Smooth muscle cell (in vitro differentiated cells): ENCODE data around the gene ARID5B. TPM values are rescaled to one million over a fixed set of nuclear protein-coding genes. Genes with fewer than 3 reads are reported as not detected.

Experiments used
- DNase-seq: peaks from one replicate; lab custom pipeline; 2025; ENCODE audit not compliant: unreplicated experiment; lab: John Stamatoyannopoulos, UW
- H2AFZ ChIP-seq: fragments of 200-600 bp; sonication (generic); 2 replicates; pipeline ENCODE4 v1.6.0; 2016; ENCODE audit warnings: antibody characterized with exemption, low read depth, mild to moderate bottlenecking
- H3F3A ChIP-seq: fragments of 200-600 bp; sonication (generic); 2 replicates; pipeline ENCODE4 v1.6.0; 2017; ENCODE audit warnings: antibody characterized with exemption, low read depth
- H3K27ac ChIP-seq: fragments of 200-600 bp; sonication (generic); 2 replicates; pipeline ENCODE4 v1.5.1; 2016; ENCODE audit warnings: low read depth, mild to moderate bottlenecking
- H3K27me3 ChIP-seq: fragments of 200-600 bp; sonication (generic); 2 replicates; pipeline ENCODE4 v1.6.1; 2016; ENCODE audit warnings: low read depth, mild to moderate bottlenecking
- H3K36me3 ChIP-seq: fragments of 200-600 bp; sonication (generic); 2 replicates; pipeline ENCODE4 v1.5.1; 2016; ENCODE audit warnings: low read depth
- H3K4me1 ChIP-seq: fragments of 200-600 bp; sonication (generic); 2 replicates; pipeline ENCODE4 v1.5.1; 2016; ENCODE audit warnings: low read depth
- H3K4me2 ChIP-seq: fragments of 200-600 bp; sonication (generic); 2 replicates; pipeline ENCODE4 v1.6.0; 2016; ENCODE audit warnings: mild to moderate bottlenecking
- H3K4me3 ChIP-seq: fragments of 200-600 bp; sonication (generic); 2 replicates; pipeline ENCODE4 v1.5.1; 2016; ENCODE audit warnings: mild to moderate bottlenecking
- H3K79me2 ChIP-seq: fragments of 200-600 bp; sonication (generic); 2 replicates; pipeline ENCODE4 v1.6.0; 2016; ENCODE audit warnings: low read depth, mild to moderate bottlenecking
- H3K9ac ChIP-seq: fragments of 200-600 bp; sonication (generic); 2 replicates; pipeline ENCODE4 v1.6.0; 2016; ENCODE audit warnings: low read depth
- H3K9me3 ChIP-seq: fragments of 200-600 bp; sonication (generic); replicated peaks from 2 replicates; pipeline ENCODE4 v1.5.1; 2016; ENCODE audit warnings: low read depth
- H4K20me1 ChIP-seq: fragments of 200-600 bp; sonication (generic); 2 replicates; pipeline ENCODE4 v1.6.0; 2016; ENCODE audit warnings: low read depth
- WGBS: methylation state at CpG from one replicate; pipeline ENCODE4 v1.1.7; 2016; ENCODE audit warnings: low lambda C conversion rate; 5-methylcytosine and 5-hydroxymethylcytosine counted together
- polyA plus RNA-seq: library from polyadenylated mRNA; unstranded; fragments of >200 nt; fragmentation: Nextera tagmentation; extraction: Ambion mirVana; gene quantifications from 2 replicates; pipeline ENCODE4 v1.2.1, GENCODE V29; 2016
- total RNA-seq: library from RNA; depleted of rRNA; stranded (reverse); fragments of >200 nt; gene quantifications from 2 replicates; pipeline ENCODE4 v1.2.3, GENCODE V29; 2014
- TF ChIP-seq, protein P1 (sequence below): fragments of 200-600 bp; sonication (generic); IDR thresholded peaks from 2 replicates; pipeline ENCODE4 v1.5.1; 2017; ENCODE audit warnings: borderline replicate concordance, mild to moderate bottlenecking, antibody characterized with exemption; ENCODE audit not compliant: insufficient read depth, poor library complexity, severe bottlenecking

ARID5B gene
- total and polyA plus RNA-seq, 2 experiments from 2014 or later = 49.0 to 67.6 TPM

DNA sequence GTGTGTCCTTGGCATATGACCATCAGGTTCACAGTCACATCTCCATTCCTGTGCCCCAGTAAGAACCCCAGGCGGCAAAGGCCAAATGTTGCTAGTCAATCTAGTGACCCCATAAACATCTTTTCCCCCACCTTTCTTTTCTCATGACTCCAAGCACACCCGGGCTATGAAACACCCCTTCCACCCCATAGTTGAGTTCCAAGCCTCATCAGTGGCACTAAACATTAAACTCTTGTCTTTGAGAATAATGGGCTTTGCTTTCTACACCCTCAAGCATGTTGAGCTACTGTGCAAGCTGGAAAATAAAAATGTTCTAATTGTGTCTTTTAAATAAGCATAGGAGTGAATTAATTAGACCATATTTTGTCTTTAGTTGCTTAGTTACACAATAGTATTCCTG lies 9.4 kb downstream of the ARID5B start:
- no peak overlapping the region for H3K9ac ChIP-seq
- no peak overlapping the region for H2AFZ ChIP-seq
- TF ChIP-seq, protein P1, sequence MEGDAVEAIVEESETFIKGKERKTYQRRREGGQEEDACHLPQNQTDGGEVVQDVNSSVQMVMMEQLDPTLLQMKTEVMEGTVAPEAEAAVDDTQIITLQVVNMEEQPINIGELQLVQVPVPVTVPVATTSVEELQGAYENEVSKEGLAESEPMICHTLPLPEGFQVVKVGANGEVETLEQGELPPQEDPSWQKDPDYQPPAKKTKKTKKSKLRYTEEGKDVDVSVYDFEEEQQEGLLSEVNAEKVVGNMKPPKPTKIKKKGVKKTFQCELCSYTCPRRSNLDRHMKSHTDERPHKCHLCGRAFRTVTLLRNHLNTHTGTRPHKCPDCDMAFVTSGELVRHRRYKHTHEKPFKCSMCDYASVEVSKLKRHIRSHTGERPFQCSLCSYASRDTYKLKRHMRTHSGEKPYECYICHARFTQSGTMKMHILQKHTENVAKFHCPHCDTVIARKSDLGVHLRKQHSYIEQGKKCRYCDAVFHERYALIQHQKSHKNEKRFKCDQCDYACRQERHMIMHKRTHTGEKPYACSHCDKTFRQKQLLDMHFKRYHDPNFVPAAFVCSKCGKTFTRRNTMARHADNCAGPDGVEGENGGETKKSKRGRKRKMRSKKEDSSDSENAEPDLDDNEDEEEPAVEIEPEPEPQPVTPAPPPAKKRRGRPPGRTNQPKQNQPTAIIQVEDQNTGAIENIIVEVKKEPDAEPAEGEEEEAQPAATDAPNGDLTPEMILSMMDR = no peak
- peaks cover 96% of the 10 kb centered on the region for H3K79me2 ChIP-seq
- H3K27ac ChIP-seq = no peak overlapping the region
- DNase-seq = no peak
- H3K4me2 ChIP-seq = no peak overlapping the region
- no peak overlapping the region for H3K4me3 ChIP-seq
- no peaks in the 10 kb centered on the region for H3K27me3 ChIP-seq
- H3F3A ChIP-seq = peaks cover 5% of the 10 kb centered on the region
- no peaks in the 10 kb centered on the region for H3K36me3 ChIP-seq
- 70% methylated on average over 2 of the region's 2 CpGs for WGBS
- no peaks in the 10 kb centered on the region for H3K9me3 ChIP-seq
- no peaks in the 10 kb centered on the region for H3K4me1 ChIP-seq
- peaks cover 87% of the 10 kb centered on the region for H4K20me1 ChIP-seq

DNA sequence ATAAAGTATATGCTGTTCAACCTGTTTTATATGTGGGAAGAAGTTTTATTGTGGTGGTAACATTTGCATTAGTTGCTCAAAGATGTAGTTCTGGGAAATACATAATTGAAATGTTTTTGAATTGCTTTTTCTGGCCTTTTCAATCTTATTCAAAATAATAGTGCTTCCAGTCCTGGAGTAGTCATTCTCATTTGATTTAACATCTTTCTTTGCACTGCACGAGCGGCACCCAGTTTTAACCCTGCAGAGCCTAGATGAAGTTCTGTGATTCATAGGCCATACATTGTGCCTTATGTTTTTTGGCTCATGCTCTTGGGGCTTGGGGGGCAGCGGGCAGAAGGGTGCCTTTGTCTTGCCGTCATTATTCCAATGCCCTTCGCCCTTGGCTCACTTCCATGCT lies 9.9 kb downstream of the ARID5B start:
- peaks cover 96% of the 10 kb centered on the region for H3K79me2 ChIP-seq
- H3K4me3 ChIP-seq = no peak overlapping the region
- no peak overlapping the region for H3K4me2 ChIP-seq
- H3K27me3 ChIP-seq = no peaks in the 10 kb centered on the region
- H3F3A ChIP-seq = peaks cover 1% of the 10 kb centered on the region
- no peaks in the 10 kb centered on the region for H3K36me3 ChIP-seq
- peaks cover 88% of the 10 kb centered on the region for H4K20me1 ChIP-seq
- TF ChIP-seq, protein P1 = no peak
- H3K27ac ChIP-seq = no peak overlapping the region
- H2AFZ ChIP-seq = no peak overlapping the region
- no peak for DNase-seq
- 95% methylated on average over 5 of the region's 5 CpGs for WGBS
- H3K9ac ChIP-seq = no peak overlapping the region
- no peaks in the 10 kb centered on the region for H3K9me3 ChIP-seq
- no peaks in the 10 kb centered on the region for H3K4me1 ChIP-seq

DNA sequence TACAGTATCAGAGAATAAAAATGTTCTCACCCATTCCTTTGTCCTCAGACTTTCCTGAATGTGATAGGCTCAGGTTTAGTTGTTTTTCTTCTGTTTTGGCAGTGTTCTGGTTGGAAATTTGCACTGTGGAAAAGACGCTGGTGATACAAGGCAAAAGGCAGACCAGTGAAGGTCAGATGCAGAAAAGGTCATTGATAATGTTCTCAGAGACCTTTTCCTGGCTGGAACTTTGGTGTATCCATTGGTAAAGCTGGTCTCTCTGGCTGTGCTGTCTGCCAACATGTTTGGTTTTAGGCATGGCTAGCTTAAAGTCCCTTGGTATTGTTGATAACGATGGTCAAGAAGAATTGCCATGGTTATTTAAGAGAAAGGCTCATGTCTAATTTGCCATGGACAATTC lies 11.5 kb downstream of the ARID5B start:
- 98% methylated on average over 2 of the region's 2 CpGs for WGBS
- Histone ChIP-seq H2AFZ (no peak overlapping the region), H3K9ac (no peak overlapping the region), H3K27me3 (no peaks in the 10 kb centered on the region), H3F3A (no peaks in the 10 kb centered on the region), H3K4me2 (no peak overlapping the region), H3K4me1 (no peaks in the 10 kb centered on the region), H3K27ac (no peak overlapping the region), H3K36me3 (no peaks in the 10 kb centered on the region), H4K20me1 (peaks cover 90% of the 10 kb centered on the region), H3K4me3 (no peak overlapping the region), H3K79me2 (peaks cover 96% of the 10 kb centered on the region), H3K9me3 (no peaks in the 10 kb centered on the region)
- TF ChIP-seq, protein P1 = no peak
- DNase-seq = no peak

DNA sequence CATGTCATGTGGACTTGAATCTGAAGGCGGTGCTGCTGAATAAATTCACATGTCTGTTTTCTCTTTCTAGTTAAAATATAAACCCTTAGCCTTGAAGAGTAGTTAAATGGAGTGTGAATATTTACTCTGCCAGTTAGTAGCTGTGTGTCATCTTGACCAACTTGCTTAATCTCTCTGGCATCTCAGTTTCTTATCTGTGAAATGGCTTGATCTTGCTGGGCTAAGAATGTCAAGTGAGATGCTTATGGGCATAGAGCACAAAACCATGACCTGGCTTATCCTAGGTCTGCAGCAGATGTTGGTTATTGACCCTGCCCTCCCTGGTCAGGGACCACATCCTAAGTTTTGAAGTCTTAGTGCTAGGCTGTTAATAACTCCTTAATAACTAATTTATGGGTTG lies 16.6 kb downstream of the ARID5B start:
- Histone ChIP-seq H3F3A (peaks cover 5% of the 10 kb centered on the region), H3K9ac (no peak overlapping the region), H2AFZ (no peak overlapping the region), H3K36me3 (no peaks in the 10 kb centered on the region), H3K4me2 (no peak overlapping the region), H3K79me2 (peaks cover 98% of the 10 kb centered on the region), H4K20me1 (peaks cover 96% of the 10 kb centered on the region), H3K27me3 (no peaks in the 10 kb centered on the region), H3K9me3 (no peaks in the 10 kb centered on the region), H3K27ac (no peak overlapping the region), H3K4me3 (no peak overlapping the region), H3K4me1 (peaks cover 9% of the 10 kb centered on the region)
- WGBS = 100% methylated on average over 1 of the region's 1 CpG
- no peak for DNase-seq
- TF ChIP-seq, protein P1 = no peak
